Activated CD8-positive, alpha-beta T cell treated with anti-CD3 and anti-CD28 coated beads, Interleukin-2, amount 10 ng/mL, durations not matched to agents 7 days and 5 days (primary cell): Measurements from ENCODE around the gene PPIF. TPM values are rescaled to one million over a fixed set of nuclear protein-coding genes. Genes with fewer than 3 reads are reported as not detected.
"Not testable (repeated sequence)": the region's sequence is repeated elsewhere in the genome, so short reads cannot be mapped to it uniquely, and the experiment has no call there.

Experiments
- ATAC-seq: fragments of 150-1000 bp; cut with Tn5 transposase; one replicate; pipeline ENCODE4 v1.10.0; 2021; ENCODE audit warnings: moderate library complexity
- CTCF ChIA-PET: fragments of 350-600 bp; sonication (Branson Sonifier 250); formaldehyde crosslinking; loops from one replicate; lab custom pipeline; 2021; ENCODE audit warnings: antibody characterized with exemption; lab: Charles Lee
- POLR2A ChIA-PET: fragments of 350-600 bp; sonication (Branson Sonifier 250); formaldehyde crosslinking; loops from one replicate; lab custom pipeline; 2021; ENCODE audit warnings: antibody characterized with exemption; lab: Charles Lee
- DNase-seq: peaks from one replicate; pipeline ENCODE4 v3.0.0-alpha.2; 2020
- H3K27ac Mint-ChIP-seq: one replicate; pipeline ENCODE4 v1.8.0; 2021; ENCODE audit warnings: mild to moderate bottlenecking, mixed read lengths
- H3K27me3 Mint-ChIP-seq: one replicate; pipeline ENCODE4 v1.8.0; 2021; ENCODE audit warnings: low read depth, mixed read lengths
- H3K36me3 Mint-ChIP-seq: one replicate; pipeline ENCODE4 v1.8.0; 2021; ENCODE audit warnings: low read depth, mixed read lengths
- H3K4me1 Mint-ChIP-seq: one replicate; pipeline ENCODE4 v1.8.0; 2021; ENCODE audit warnings: low read depth, mixed read lengths
- H3K4me3 Mint-ChIP-seq: one replicate; pipeline ENCODE4 v1.8.0; 2021; ENCODE audit warnings: mild to moderate bottlenecking, mixed read lengths
- H3K9me3 Mint-ChIP-seq: one replicate; pipeline ENCODE4 v1.8.0; 2022; ENCODE audit warnings: mixed read lengths; ENCODE audit not compliant: insufficient read depth
- total RNA-seq, 2 experiments: library from RNA; stranded (reverse); gene quantifications; one replicate each; pipeline ENCODE4 v1.2.3, GENCODE V29; 2021

Gene PPIF
- total RNA-seq, 2 experiments from 2014 or later: 74.7 to 77.7 TPM

GRCh38 chr10:79334573-79334972 lies 12.7 kb upstream of the PPIF start:
- no peak for DNase-seq
- Mint-ChIP-seq H3K9me3 (no peaks in the 10 kb centered on the region), H3K36me3 (peaks cover 2% of the 10 kb centered on the region), H3K27ac (no peak overlapping the region), H3K4me3 (no peak overlapping the region), H3K27me3 (no peaks in the 10 kb centered on the region), H3K4me1 (peaks cover 16% of the 10 kb centered on the region)
- POLR2A ChIA-PET: interaction anchor here (0.6 to 2.0 kb wide), 7 partner anchors 9 to 853 kb away, joined by 3 to 13 read pairs (median 3); partner anchors contain the start of gene PPIF
- ATAC-seq: no peak
- CTCF ChIA-PET: interaction anchor here (1.2 to 9.0 kb wide), 3 partner anchors 11 to 40 kb away, joined by 4 to 73 read pairs (median 33); partner anchors contain the start of gene PPIF

GRCh38 chr10:79335094-79335469 lies 12.2 kb upstream of the PPIF start:
- H3K4me1 Mint-ChIP-seq: peaks cover 16% of the 10 kb centered on the region
- peaks cover 2% of the 10 kb centered on the region for H3K36me3 Mint-ChIP-seq
- no peaks in the 10 kb centered on the region for H3K27me3 Mint-ChIP-seq
- H3K4me3 Mint-ChIP-seq: no peak overlapping the region
- CTCF ChIA-PET: interaction anchor here (1.2 to 9.0 kb wide), 3 partner anchors 11 to 39 kb away, joined by 4 to 73 read pairs (median 33); partner anchors contain the start of gene PPIF
- DNase-seq: no peak
- no peak for ATAC-seq
- no peaks in the 10 kb centered on the region for H3K9me3 Mint-ChIP-seq
- POLR2A ChIA-PET: interaction anchor here (0.8 to 2.0 kb wide), 6 partner anchors 9 to 853 kb away, joined by 3 to 13 read pairs (median 4); partner anchors contain the start of gene PPIF
- peak overlapping the region; percentile 40 for H3K27ac Mint-ChIP-seq

DNA sequence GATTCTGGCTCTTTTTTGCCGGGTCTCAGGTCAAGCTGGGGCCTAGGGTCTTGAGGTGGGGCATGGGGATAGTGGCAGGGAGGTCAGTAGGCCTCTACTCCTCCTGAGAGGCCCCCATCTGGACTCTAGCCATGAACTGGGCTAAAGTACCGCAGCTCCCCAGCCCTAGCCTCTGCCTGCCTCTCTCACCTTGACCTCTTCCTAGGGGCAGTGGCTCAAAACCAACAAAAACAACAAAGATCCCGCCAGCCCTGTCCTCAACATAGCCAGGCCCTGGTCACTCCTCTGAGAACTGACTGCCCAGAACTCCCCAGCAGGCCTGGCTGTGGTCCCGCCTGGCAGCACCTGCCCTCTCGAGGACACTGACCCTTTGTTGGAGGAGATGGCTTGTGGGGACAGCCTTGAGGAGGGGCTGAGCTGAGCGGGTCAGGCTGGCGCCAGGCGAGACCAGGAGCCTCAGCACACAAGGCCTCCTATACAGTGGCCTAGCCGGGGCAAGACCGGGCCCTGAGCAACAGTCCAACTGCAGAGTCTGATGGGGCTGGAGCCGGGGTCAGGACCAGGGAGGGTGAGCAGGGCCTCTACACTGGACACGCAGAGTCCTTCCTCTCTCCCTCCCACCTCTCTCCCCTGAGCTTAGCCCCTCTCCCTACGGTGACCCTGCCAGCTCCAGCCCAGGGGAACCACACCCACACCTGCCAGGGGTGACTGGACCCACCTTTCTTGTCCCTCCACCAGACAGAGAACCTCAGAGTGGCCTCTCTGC lies 11.6 kb upstream of the PPIF start:
- Mint-ChIP-seq H3K36me3 (peaks cover 2% of the 10 kb centered on the region), H3K9me3 (no peaks in the 10 kb centered on the region), H3K4me1 (peaks cover 16% of the 10 kb centered on the region), H3K27me3 (no peaks in the 10 kb centered on the region), H3K27ac (no peak overlapping the region), H3K4me3 (no peak overlapping the region)
- DNase-seq (no peak), ATAC-seq (no peak)
- ChIA-PET POLR2A (interaction anchor here (0.8 to 2.0 kb wide), 4 partner anchors 12 to 122 kb away, joined by 3 to 13 read pairs (median 5); partner anchors contain the start of gene PPIF), CTCF (interaction anchor here (3.0 to 9.0 kb wide), 2 partner anchors 10 to 16 kb away, joined by 33 to 73 read pairs; partner anchors contain the start of gene PPIF)

GRCh38 chr10:79336276-79336675 lies 11.0 kb upstream of the PPIF start:
- H3K27me3 Mint-ChIP-seq: no peaks in the 10 kb centered on the region
- ChIA-PET CTCF (interaction anchor here (1.1 to 9.0 kb wide), 2 partner anchors 10 to 16 kb away, joined by 6 to 73 read pairs; partner anchors contain the start of gene PPIF), POLR2A (interaction anchor here (1.0 kb wide), 1 partner anchor 18 kb away, joined by 3 read pairs; no protein-coding TSS in a partner anchor)

DNA sequence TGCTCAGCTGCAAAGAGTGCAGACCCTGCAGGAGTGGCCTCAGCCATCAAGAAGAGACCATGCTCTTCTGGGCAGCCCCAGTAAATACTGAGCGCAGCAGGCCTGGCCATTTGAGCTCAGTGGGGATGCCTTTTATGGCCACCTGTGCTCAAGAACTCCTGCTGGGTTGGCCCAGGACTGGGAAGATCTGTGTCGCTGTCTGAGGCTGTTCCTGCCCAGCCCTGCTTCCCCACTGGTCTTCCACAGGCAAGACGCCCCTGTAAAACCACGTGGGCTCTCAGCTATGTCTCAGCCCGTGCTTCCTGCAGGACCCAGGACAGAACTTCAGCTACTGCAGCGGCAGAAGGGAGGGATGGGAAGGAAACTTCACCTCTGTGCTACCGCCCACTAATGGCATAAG lies 10.5 kb upstream of the PPIF start:
- peaks cover 7% of the 10 kb centered on the region for H3K4me1 Mint-ChIP-seq
- no peak for ATAC-seq
- ChIA-PET POLR2A (interaction anchor here (0.5 to 1.0 kb wide), 2 partner anchors 18 to 23 kb away, joined by 3 to 5 read pairs; no protein-coding TSS in a partner anchor), CTCF (interaction anchor here (1.1 to 9.0 kb wide), 2 partner anchors 10 to 17 kb away, joined by 6 to 73 read pairs; partner anchors contain the start of gene PPIF)
- H3K9me3 Mint-ChIP-seq: no peaks in the 10 kb centered on the region
- H3K27me3 Mint-ChIP-seq: no peaks in the 10 kb centered on the region
- DNase-seq: no peak
- peaks cover 2% of the 10 kb centered on the region for H3K36me3 Mint-ChIP-seq
- H3K4me3 Mint-ChIP-seq: no peak overlapping the region
- no peak overlapping the region for H3K27ac Mint-ChIP-seq

More at GRCh38 chr10:79336276-79336675, 11.0 kb upstream of the PPIF start:
- ATAC-seq (no peak), DNase-seq (no peak)
- H3K27ac Mint-ChIP-seq: no peak overlapping the region
- peaks cover 12% of the 10 kb centered on the region for H3K4me1 Mint-ChIP-seq
- H3K9me3 Mint-ChIP-seq: no peaks in the 10 kb centered on the region
- no peak overlapping the region for H3K4me3 Mint-ChIP-seq
- peaks cover 2% of the 10 kb centered on the region for H3K36me3 Mint-ChIP-seq

GRCh38 chr10:79337783-79338469 lies 9.3 kb upstream of the PPIF start:
- H3K4me3 Mint-ChIP-seq, ATAC-seq, H3K36me3 Mint-ChIP-seq, H3K27ac Mint-ChIP-seq, H3K9me3 Mint-ChIP-seq, POLR2A ChIA-PET, H3K27me3 Mint-ChIP-seq, DNase-seq, H3K4me1 Mint-ChIP-seq: not testable (repeated sequence)
- CTCF ChIA-PET: interaction anchor here (9.0 kb wide), 1 partner anchor 18 kb away, joined by 73 read pairs; no protein-coding TSS in a partner anchor

DNA sequence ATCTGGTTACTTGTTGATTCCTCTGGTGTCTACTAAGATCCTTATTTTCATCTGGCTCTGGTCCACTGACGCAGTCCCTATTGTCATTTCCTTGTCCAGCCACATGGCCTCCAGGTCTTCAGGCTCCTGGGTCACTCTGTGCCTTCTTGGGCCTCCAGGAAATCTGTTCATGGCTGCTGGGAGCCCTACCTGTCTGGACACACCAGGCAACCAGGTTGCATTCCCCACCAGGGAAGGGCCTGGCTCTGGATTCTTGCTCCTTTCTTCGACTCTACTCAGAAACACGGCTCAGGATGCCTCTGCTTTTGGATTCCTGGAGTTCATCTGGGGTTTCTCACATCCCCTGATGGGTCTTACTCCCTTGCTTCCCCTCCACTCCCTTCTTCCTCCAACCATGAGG lies 8.0 kb upstream of the PPIF start:
- H3K36me3 Mint-ChIP-seq: no peaks in the 10 kb centered on the region
- H3K9me3 Mint-ChIP-seq: no peaks in the 10 kb centered on the region
- ATAC-seq: no peak
- H3K27ac Mint-ChIP-seq: no peak overlapping the region
- CTCF ChIA-PET: no interaction called here
- POLR2A ChIA-PET: no interaction called here
- H3K4me1 Mint-ChIP-seq: peaks cover 14% of the 10 kb centered on the region
- no peak for DNase-seq
- no peaks in the 10 kb centered on the region for H3K27me3 Mint-ChIP-seq
- H3K4me3 Mint-ChIP-seq: no peak overlapping the region

GRCh38 chr10:79340646-79341244 lies 6.5 kb upstream of the PPIF start:
- no peak overlapping the region for H3K27ac Mint-ChIP-seq
- H3K4me1 Mint-ChIP-seq: peaks cover 25% of the 10 kb centered on the region
- H3K27me3 Mint-ChIP-seq: no peaks in the 10 kb centered on the region
- DNase-seq (no peak), ATAC-seq (no peak)
- H3K36me3 Mint-ChIP-seq: no peaks in the 10 kb centered on the region
- POLR2A ChIA-PET: no interaction called here
- H3K9me3 Mint-ChIP-seq: no peaks in the 10 kb centered on the region
- CTCF ChIA-PET: interaction anchor here (0.9 to 1.2 kb wide), 2 partner anchors 9 to 18 kb away, joined by 3 read pairs; no protein-coding TSS in a partner anchor
- H3K4me3 Mint-ChIP-seq: no peak overlapping the region

- Mint-ChIP-seq H3K27ac (no peak overlapping the region), H3K4me1 (peaks cover 37% of the 10 kb centered on the region), H3K9me3 (no peaks in the 10 kb centered on the region), H3K4me3 (no peak overlapping the region), H3K36me3 (no peaks in the 10 kb centered on the region), H3K27me3 (no peaks in the 10 kb centered on the region)
- POLR2A ChIA-PET: interaction anchor here (1.1 to 13.3 kb wide), 2 partner anchors 23 to 126 kb away, joined by 4 to 162 read pairs; no protein-coding TSS in a partner anchor
- DNase-seq: no peak
- no peak for ATAC-seq
- CTCF ChIA-PET: interaction anchor here (1.2 to 1.4 kb wide), 2 partner anchors 19 to 48 kb away, joined by 3 to 4 read pairs; no protein-coding TSS in a partner anchor
Measured at GRCh38 chr10:79342295-79342761, 4.9 kb upstream of the PPIF start.

GRCh38 chr10:79342811-79343561 lies 4.3 kb upstream of the PPIF start:
- DNase-seq: no peak
- Mint-ChIP-seq H3K36me3 (no peaks in the 10 kb centered on the region), H3K9me3 (no peaks in the 10 kb centered on the region), H3K27ac (no peak overlapping the region), H3K4me1 (peaks cover 37% of the 10 kb centered on the region), H3K4me3 (no peak overlapping the region), H3K27me3 (no peaks in the 10 kb centered on the region)
- ChIA-PET CTCF (interaction anchor here (0.6 to 6.2 kb wide), 4 partner anchors 9 to 49 kb away, joined by 3 to 33 read pairs (median 4); no protein-coding TSS in a partner anchor), POLR2A (interaction anchor here (1.1 to 13.3 kb wide), 2 partner anchors 23 to 125 kb away, joined by 4 to 162 read pairs; no protein-coding TSS in a partner anchor)
- ATAC-seq: no peak
